ENCODE results near the gene CLCF1.

Gene CLCF1

GRCh38 chr11:67344264-67344663 is 29.1 kb downstream of the CLCF1 start:
- Histone ChIP-seq H3K27me3 (ENCODE audit: insufficient read depth, low read depth) (no peaks in the 10 kb centered on the region), H3K4me2 (no peak overlapping the region), H3K27ac (no peak overlapping the region), H3K79me2 (ENCODE audit: insufficient read depth, low read depth) (no peaks in the 10 kb centered on the region), H4K20me1 (ENCODE audit: insufficient read depth) (no peaks in the 10 kb centered on the region), H3K4me3 (IDR thresholded peaks at IDR 0.05; ENCODE audit: insufficient read depth, low read depth, low read length) (no peak overlapping the region), H3K9ac (no peak overlapping the region), H3K36me3 (ENCODE audit: insufficient read depth) (no peaks in the 10 kb centered on the region), H2AFZ (ENCODE audit: low read depth) (no peak overlapping the region), H3K4me1 (ENCODE audit: low read depth, poor library complexity, severe bottlenecking) (no peaks in the 10 kb centered on the region)
- TF ChIP-seq, protein P1, sequence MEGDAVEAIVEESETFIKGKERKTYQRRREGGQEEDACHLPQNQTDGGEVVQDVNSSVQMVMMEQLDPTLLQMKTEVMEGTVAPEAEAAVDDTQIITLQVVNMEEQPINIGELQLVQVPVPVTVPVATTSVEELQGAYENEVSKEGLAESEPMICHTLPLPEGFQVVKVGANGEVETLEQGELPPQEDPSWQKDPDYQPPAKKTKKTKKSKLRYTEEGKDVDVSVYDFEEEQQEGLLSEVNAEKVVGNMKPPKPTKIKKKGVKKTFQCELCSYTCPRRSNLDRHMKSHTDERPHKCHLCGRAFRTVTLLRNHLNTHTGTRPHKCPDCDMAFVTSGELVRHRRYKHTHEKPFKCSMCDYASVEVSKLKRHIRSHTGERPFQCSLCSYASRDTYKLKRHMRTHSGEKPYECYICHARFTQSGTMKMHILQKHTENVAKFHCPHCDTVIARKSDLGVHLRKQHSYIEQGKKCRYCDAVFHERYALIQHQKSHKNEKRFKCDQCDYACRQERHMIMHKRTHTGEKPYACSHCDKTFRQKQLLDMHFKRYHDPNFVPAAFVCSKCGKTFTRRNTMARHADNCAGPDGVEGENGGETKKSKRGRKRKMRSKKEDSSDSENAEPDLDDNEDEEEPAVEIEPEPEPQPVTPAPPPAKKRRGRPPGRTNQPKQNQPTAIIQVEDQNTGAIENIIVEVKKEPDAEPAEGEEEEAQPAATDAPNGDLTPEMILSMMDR (conservative IDR thresholded peaks at IDR 0.05; ENCODE audit: low read depth, low read length), result no peak

DNA sequence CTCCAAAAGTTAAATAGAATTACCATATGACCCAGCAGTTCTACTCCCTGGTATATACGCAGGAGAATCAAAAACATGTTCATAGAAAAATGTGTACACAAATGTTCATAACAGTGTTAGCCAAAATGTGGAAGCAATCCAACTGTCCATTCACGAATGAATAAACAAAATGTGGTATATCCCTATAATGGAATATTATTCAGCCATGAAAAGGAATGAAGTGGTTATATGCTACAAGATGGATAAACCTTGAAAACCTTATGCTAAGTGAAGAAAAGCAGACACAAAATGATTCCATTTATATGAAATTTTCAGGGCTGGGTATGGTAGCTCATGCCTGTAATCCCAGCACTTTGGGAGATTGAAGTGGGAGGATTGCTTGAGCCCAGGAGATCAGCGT is 36.1 kb downstream of the CLCF1 start:
- Histone ChIP-seq H3K27ac (no peak overlapping the region), H2AFZ (ENCODE audit: low read depth) (no peak overlapping the region), H3K4me3 (IDR thresholded peaks at IDR 0.05; ENCODE audit: insufficient read depth, low read depth, low read length) (no peak overlapping the region)

GRCh38 chr11:67332081-67332691 is 41.2 kb downstream of the CLCF1 start:
- TF ChIP-seq, protein P1 (conservative IDR thresholded peaks at IDR 0.05; ENCODE audit: low read depth, low read length), result no peak
- Histone ChIP-seq H3K9ac (no peak overlapping the region), H3K4me1 (ENCODE audit: low read depth, poor library complexity, severe bottlenecking) (no peaks in the 10 kb centered on the region), H3K27me3 (ENCODE audit: insufficient read depth, low read depth) (no peaks in the 10 kb centered on the region), H4K20me1 (ENCODE audit: insufficient read depth) (no peaks in the 10 kb centered on the region), H3K4me2 (no peak overlapping the region), H3K4me3 (IDR thresholded peaks at IDR 0.05; ENCODE audit: insufficient read depth, low read depth, low read length) (no peak overlapping the region), H2AFZ (ENCODE audit: low read depth) (no peak overlapping the region), H3K36me3 (ENCODE audit: insufficient read depth) (no peaks in the 10 kb centered on the region), H3K79me2 (ENCODE audit: insufficient read depth, low read depth) (no peaks in the 10 kb centered on the region), H3K27ac (no peak overlapping the region)

More for the DNA sequence above, 36.1 kb downstream of the CLCF1 start:
- no peak overlapping the region for H3K4me2 ChIP-seq
- no peaks in the 10 kb centered on the region for H3K36me3 ChIP-seq (ENCODE audit: insufficient read depth)
- TF ChIP-seq, protein P1 (conservative IDR thresholded peaks at IDR 0.05; ENCODE audit: low read depth, low read length), result no peak
- H4K20me1 ChIP-seq (ENCODE audit: insufficient read depth), result no peaks in the 10 kb centered on the region
- no peaks in the 10 kb centered on the region for H3K79me2 ChIP-seq (ENCODE audit: insufficient read depth, low read depth)
- H3K4me1 ChIP-seq (ENCODE audit: low read depth, poor library complexity, severe bottlenecking), result no peaks in the 10 kb centered on the region
- H3K27me3 ChIP-seq (ENCODE audit: insufficient read depth, low read depth), result no peaks in the 10 kb centered on the region
- no peak overlapping the region for H3K9ac ChIP-seq

DNA sequence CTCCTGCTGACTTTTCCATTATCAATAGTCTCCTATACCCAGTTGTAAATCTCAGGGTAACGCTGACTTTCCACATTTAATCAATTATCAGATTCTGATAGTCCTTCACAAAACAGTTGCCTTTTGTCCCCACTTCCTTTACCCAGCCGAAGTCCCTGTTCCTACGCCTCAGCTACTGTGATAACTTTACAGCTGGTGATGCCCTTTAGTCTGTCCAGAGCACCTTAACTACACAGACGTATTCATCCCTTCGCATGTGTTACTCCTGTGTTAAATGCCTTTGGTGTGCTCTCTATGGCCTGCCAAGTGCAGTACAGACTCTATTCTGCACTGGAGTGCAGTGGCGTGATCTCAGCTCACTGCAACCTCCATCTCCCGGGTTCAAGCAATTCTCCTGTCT is 49.9 kb downstream of the CLCF1 start:
- Histone ChIP-seq H3K36me3 (ENCODE audit: insufficient read depth) (no peaks in the 10 kb centered on the region), H2AFZ (ENCODE audit: low read depth) (no peak overlapping the region), H3K4me1 (ENCODE audit: low read depth, poor library complexity, severe bottlenecking) (peaks cover 14% of the 10 kb centered on the region), H3K4me3 (IDR thresholded peaks at IDR 0.05; ENCODE audit: insufficient read depth, low read depth, low read length) (no peak overlapping the region), H3K79me2 (ENCODE audit: insufficient read depth, low read depth) (no peaks in the 10 kb centered on the region), H4K20me1 (ENCODE audit: insufficient read depth) (no peaks in the 10 kb centered on the region), H3K9ac (no peak overlapping the region), H3K27ac (no peak overlapping the region), H3K27me3 (ENCODE audit: insufficient read depth, low read depth) (no peaks in the 10 kb centered on the region; the same call in 1 of the 2 replicates), H3K4me2 (no peak overlapping the region)
- TF ChIP-seq, protein P1 (conservative IDR thresholded peaks at IDR 0.05; ENCODE audit: low read depth, low read length), result no peak
